A673 (cell line): ENCODE results near the gene MVD. TPM values are rescaled to one million over a fixed set of nuclear protein-coding genes. Genes with fewer than 3 reads are reported as not detected.

Source experiments
- BruUV-seq: library from RNA; stranded (reverse); fragments of 400-500 nt; replicated peaks from 2 replicates; lab custom pipeline; 2021; lab: Mats Ljungman, UMichigan
- CTCF ChIA-PET: fragments of 300-600 bp; sonication (Branson Sonifier 250); formaldehyde crosslinking; loops from one replicate; lab custom pipeline; 2022; ENCODE audit warnings: antibody characterized with exemption; lab: Charles Lee
- POLR2A ChIA-PET: fragments of 300-600 bp; sonication (Branson Sonifier 250); formaldehyde crosslinking; loops from one replicate; lab custom pipeline; 2022; ENCODE audit warnings: antibody characterized with exemption; ENCODE audit not compliant: low non-redundant PET; lab: Charles Lee
- DNase-seq: peaks from one replicate; pipeline ENCODE4 v3.0.0-alpha.2; 2015; ENCODE audit warnings: low spot score
- H3K27ac ChIP-seq: fragments of 200-600 bp; sonication (generic); 2 replicates; pipeline ENCODE4 v1.5.1; 2016; ENCODE audit warnings: mixed run types, low read depth, mild to moderate bottlenecking, mixed read lengths, antibody characterized with exemption, low read length; ENCODE audit not compliant: poor library complexity, severe bottlenecking
- H3K27me3 ChIP-seq: fragments of 200-600 bp; sonication (generic); replicated peaks from 2 replicates; pipeline ENCODE4 v1.6.1; 2017; ENCODE audit warnings: mixed run types, low read depth, mild to moderate bottlenecking, mixed read lengths, antibody characterized with exemption, low read length; ENCODE audit not compliant: insufficient read depth, poor library complexity
- H3K36me3 ChIP-seq: fragments of 200-600 bp; sonication (generic); 2 replicates; pipeline ENCODE4 v1.6.1; 2016; ENCODE audit warnings: mixed run types, mild to moderate bottlenecking, mixed read lengths, antibody characterized with exemption, low read length; ENCODE audit not compliant: insufficient read depth, poor library complexity, severe bottlenecking
- H3K4me1 ChIP-seq: fragments of 200-600 bp; sonication (generic); 2 replicates; pipeline ENCODE4 v1.6.1; 2017; ENCODE audit warnings: mixed run types, mild to moderate bottlenecking, mixed read lengths, antibody characterized with exemption, low read length; ENCODE audit not compliant: insufficient read depth, poor library complexity, severe bottlenecking
- H3K4me3 ChIP-seq: fragments of 200-600 bp; sonication (generic); 2 replicates; pipeline ENCODE4 v1.5.1; 2016; ENCODE audit warnings: low read depth, mixed run types, mild to moderate bottlenecking, mixed read lengths, low read length; ENCODE audit not compliant: poor library complexity, severe bottlenecking
- H3K9me3 ChIP-seq: fragments of 200-600 bp; sonication (generic); 2 replicates; pipeline ENCODE4 v1.6.1; 2016; ENCODE audit warnings: mixed run types, low read depth, mild to moderate bottlenecking, mixed read lengths, antibody characterized with exemption, low read length; ENCODE audit not compliant: poor library complexity, severe bottlenecking
- EZH2 ChIP-seq: fragments of 200-600 bp; sonication (generic); IDR thresholded peaks from 2 replicates; pipeline ENCODE4 v1.6.1; 2017; ENCODE audit warnings: borderline replicate concordance, low read depth, mild to moderate bottlenecking, mixed read lengths, antibody characterized with exemption, low read length; ENCODE audit not compliant: poor library complexity, severe bottlenecking
- intact Hi-C: fragments of 100-400 bp; cut with micrococcal nuclease; formaldehyde crosslinking; loops from one replicate; pipeline ENCODE4 v1.10.0; 2022; ENCODE audit not compliant: unreplicated experiment
- total RNA-seq: library from RNA; stranded (reverse); gene quantifications from 2 replicates; pipeline ENCODE4 v1.2.3, GENCODE V29; 2021
- TF ChIP-seq, protein P1 (sequence below): fragments of 300-800, 200-600 bp; sonication (generic); conservative IDR thresholded peaks from 2 replicates; pipeline ENCODE4 v1.5.1; 2017; ENCODE audit warnings: low read depth, mild to moderate bottlenecking, antibody characterized with exemption, low read length, moderate library complexity, mixed read lengths

MVD gene
- total RNA-seq, 1 experiment from 2014 or later: 131 TPM

DNA sequence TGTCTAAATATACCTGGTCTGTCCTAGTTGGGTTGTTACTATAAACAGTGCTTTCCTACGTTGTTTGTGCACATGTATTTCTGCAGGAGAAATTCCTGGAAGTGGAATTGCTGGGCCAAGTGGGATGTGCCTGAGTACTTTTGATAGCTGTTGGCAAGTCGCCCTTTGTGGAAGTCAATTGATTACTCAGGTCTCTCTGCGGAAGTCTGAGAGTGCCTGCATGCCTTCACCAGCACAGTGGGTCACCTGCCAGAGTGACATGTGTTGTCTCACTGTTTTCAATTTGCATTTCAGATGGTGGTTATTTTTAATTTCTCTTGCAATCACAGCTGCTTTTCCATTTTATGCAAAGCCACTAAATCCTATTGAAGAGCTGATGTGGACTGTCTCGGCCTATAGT, 2.3 kb upstream of the MVD start:
- H3K4me1 ChIP-seq: no peaks in the 10 kb centered on the region
- no peak overlapping the region for H3K4me3 ChIP-seq
- DNase-seq: no peak
- no peaks in the 10 kb centered on the region for H3K9me3 ChIP-seq
- ChIA-PET POLR2A (no interaction called here), CTCF (no interaction called here)
- H3K27ac ChIP-seq: no peak overlapping the region
- no peaks in the 10 kb centered on the region for H3K27me3 ChIP-seq
- TF ChIP-seq, protein P1, sequence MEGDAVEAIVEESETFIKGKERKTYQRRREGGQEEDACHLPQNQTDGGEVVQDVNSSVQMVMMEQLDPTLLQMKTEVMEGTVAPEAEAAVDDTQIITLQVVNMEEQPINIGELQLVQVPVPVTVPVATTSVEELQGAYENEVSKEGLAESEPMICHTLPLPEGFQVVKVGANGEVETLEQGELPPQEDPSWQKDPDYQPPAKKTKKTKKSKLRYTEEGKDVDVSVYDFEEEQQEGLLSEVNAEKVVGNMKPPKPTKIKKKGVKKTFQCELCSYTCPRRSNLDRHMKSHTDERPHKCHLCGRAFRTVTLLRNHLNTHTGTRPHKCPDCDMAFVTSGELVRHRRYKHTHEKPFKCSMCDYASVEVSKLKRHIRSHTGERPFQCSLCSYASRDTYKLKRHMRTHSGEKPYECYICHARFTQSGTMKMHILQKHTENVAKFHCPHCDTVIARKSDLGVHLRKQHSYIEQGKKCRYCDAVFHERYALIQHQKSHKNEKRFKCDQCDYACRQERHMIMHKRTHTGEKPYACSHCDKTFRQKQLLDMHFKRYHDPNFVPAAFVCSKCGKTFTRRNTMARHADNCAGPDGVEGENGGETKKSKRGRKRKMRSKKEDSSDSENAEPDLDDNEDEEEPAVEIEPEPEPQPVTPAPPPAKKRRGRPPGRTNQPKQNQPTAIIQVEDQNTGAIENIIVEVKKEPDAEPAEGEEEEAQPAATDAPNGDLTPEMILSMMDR: no peak
- no peak for TF ChIP-seq EZH2
- intact Hi-C loops: no loop called here
- H3K36me3 ChIP-seq: peaks cover under 1% of the 10 kb centered on the region
- BruUV-seq: no TSS peak

- no peak for DNase-seq
- ChIA-PET CTCF (interaction anchor here (1.3 kb wide), 1 partner anchor 75 kb away, joined by 5 read pairs; no protein-coding TSS in a partner anchor), POLR2A (interaction anchor here (0.6 kb wide), 1 partner anchor 140 kb away, joined by 3 read pairs; no protein-coding TSS in a partner anchor)
- peak overlapping the region; percentile 90 for H3K4me3 ChIP-seq
- no peaks in the 10 kb centered on the region for H3K4me1 ChIP-seq
- no peaks in the 10 kb centered on the region for H3K27me3 ChIP-seq
- intact Hi-C loops: no loop called here
- BruUV-seq: TSS peak; percentile 61
- no peaks in the 10 kb centered on the region for H3K9me3 ChIP-seq
- TF ChIP-seq, protein P1: no peak
- no peak for TF ChIP-seq EZH2
- peaks cover 20% of the 10 kb centered on the region for H3K36me3 ChIP-seq
- peak overlapping the region; percentile 97 for H3K27ac ChIP-seq
These were observed 559 bp downstream of the MVD start for GRCh38 chr16:88662222-88662842.

GRCh38 chr16:88661468-88661867, 1.4 kb downstream of the MVD start:
- BruUV-seq: no TSS peak
- ChIA-PET POLR2A (interaction anchor here (0.6 kb wide), 1 partner anchor 141 kb away, joined by 3 read pairs; no protein-coding TSS in a partner anchor), CTCF (no interaction called here)
- Histone ChIP-seq H3K9me3 (no peaks in the 10 kb centered on the region), H3K4me1 (no peaks in the 10 kb centered on the region), H3K36me3 (peaks cover 27% of the 10 kb centered on the region), H3K27me3 (no peaks in the 10 kb centered on the region), H3K27ac (no peak overlapping the region), H3K4me3 (peak overlapping the region; percentile 90)
- no peak for TF ChIP-seq EZH2
- TF ChIP-seq, protein P1: no peak
- DNase-seq: no peak
- intact Hi-C loops: no loop called here
